NCI-H2171 treated with DMSO at 0.1 percent for 48 hours (cell line): ENCODE results near the gene RAB30.

Experiments used
- DNase-seq: peaks from one replicate; lab custom pipeline; 2025; lab: John Stamatoyannopoulos, UW

RAB30 gene

GRCh38 chr11:83071567-83072349 is at the start of gene RAB30:
Gene RAB30 (minus strand): TSS chr11:83071897. CDS start chr11:82997316, 74,581 bp downstream.
- DNase-seq, result peak; percentile 95

GRCh38 chr11:83120327-83120726 is 48.6 kb upstream of the RAB30 start:
- DNase-seq, result no peak

- DNase-seq, result no peak
These were observed 47.5 kb upstream of the RAB30 start for GRCh38 chr11:83119216-83119615.

DNA sequence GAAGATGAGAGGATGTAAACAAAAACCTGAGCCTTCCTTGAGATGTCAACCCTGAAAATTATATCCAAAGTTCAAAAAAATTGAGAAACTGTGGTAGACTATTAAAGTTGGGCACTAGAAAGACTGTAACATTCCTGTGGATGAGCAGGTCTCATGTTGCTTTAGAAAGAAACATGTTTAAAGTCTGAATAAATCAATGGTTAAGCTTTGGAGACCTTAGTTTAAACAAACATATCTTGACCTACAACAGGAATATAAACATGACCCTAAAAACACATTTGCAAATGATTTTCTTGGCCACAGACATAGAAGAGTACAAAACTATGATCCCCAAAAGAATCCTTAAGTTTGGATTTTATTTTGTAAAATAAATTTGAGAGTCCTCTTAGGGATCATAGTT is 47.1 kb upstream of the RAB30 start:
- DNase-seq, result no peak

- no peak for DNase-seq
These were observed 44.4 kb upstream of the RAB30 start for GRCh38 chr11:83116015-83116641.

- no peak for DNase-seq
These were observed 43.9 kb upstream of the RAB30 start for GRCh38 chr11:83115551-83115950.

GRCh38 chr11:83115026-83115425 is 43.3 kb upstream of the RAB30 start:
- no peak for DNase-seq

GRCh38 chr11:83112886-83113285 is 41.2 kb upstream of the RAB30 start:
- no peak for DNase-seq

DNA sequence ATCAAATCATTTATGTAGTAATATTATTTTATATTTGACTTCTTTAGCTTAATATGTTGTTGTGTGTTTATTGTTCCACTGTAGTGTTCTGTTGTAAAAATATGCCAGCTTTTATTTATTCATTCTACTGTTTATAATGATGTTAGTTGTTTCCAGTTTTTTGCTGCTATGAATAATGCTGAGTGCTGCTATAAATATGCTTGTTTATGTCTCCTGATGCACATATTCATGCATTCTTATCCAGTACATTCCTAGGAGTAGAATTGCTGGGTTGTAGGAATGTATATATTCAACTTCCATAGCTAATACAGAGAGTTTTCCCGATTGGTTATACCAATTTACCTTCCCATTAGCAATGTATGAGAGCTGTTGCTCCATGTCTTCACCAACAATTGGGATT is 33.5 kb upstream of the RAB30 start:
- no peak for DNase-seq

- DNase-seq, result no peak
These were observed 31.1 kb upstream of the RAB30 start for GRCh38 chr11:83102834-83103233.

DNA sequence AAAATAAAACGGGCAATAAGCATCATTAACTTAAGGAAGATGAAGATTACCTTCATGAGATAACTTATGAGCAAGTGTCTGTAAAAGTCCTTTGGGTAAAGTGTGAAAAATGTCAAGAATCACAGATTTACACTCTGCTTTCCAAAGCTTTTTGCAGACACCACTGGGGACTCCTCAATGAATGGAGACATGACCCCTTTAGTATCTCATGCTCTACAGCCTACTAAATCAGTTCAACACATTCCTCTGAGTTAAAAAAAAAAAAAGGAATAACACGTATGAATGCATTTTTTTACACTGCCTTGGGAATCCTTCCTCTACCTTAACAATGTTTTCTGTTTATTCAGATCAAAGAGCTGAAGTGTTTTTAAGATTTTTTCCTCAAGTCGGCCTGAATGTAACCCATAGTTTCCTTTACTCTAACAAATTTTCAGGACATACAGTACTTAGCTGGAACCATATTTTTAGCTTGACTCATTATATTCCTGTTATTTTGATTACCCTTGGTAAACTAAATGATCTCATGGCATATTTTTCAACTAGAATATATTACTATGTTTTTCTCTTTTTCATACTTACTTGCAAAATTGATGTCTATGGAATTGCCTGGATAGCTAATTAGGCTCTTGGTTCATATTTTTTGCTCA is 25.9 kb upstream of the RAB30 start:
- no peak for DNase-seq

DNA sequence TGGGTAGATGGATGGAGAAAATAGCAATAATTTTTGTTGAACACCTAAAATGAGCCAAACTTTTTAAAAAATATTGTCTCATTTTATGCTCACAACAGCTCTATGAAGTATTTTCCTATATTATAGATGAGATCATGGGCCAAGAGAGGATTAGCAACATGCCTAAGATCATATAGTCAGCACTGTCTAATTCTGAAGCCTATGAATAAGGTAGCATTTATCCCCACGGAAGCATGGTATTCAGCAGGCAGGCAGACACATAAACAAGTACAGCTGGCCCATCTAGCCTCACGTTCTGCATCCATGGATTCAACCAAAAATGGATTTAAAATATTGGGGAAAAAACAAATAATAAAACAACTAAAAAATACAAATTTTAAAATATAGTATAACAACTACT is 21.9 kb upstream of the RAB30 start:
- DNase-seq, result no peak

DNA sequence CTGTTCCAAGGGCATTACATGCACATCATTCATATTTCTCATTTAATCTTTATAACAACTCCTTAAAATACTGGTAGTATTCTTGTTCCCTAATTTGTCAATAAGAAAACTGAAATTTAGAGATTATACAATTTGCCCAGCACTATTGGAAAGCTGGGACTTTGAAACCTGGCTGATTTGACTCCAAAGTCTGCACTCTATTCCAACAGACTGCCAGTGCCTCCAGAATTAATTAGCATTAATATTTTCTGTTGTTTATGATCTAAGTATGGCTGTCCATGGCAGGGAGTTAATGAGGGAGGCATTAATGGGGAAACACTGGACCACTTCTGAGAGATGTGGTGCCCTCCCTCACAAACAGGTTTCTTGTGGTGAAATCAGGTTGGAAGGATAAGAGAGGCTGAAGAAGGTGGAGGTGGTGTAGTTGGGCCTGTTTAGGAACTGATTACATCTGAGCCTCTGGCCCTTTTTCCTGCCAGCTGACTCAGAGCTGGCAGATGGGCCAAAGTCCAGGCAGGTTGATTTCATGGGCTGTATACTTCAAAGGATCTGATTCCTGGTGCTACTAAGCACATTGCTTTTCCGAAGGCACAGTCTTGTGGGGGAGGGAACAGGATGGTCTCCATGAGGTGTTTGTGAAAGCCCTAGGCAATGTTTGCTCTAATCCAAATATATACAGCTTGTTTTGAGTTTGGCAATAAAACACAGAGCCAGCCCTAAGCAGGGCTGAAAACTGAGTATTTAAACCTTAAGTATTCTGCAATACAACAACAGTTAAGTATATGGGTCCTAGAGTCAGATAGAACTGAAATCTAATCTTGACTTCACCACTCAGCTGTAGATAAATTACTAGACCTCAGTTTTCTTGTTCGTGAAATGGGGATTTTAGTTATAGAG is 21.0 kb upstream of the RAB30 start:
- DNase-seq, result no peak

DNA sequence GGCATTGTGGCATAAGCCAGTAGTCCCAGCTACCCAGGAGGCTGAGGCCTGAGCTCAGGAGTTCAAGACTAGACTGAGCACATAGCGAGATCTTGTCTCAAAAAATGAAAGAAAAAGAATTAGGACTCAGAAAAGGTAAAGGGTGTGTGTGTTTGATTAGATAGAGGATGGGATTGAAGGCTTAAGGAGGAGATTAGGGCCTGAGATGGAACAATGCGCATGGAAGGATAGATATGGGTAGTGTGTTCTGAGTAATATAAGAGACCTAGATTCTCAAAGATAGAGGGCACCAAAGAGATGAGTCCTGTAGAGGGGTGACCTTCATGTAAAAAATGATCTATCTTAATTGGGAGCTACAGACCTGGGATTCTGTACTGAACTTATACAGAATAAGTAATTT is 17.3 kb upstream of the RAB30 start:
- no peak for DNase-seq

DNA sequence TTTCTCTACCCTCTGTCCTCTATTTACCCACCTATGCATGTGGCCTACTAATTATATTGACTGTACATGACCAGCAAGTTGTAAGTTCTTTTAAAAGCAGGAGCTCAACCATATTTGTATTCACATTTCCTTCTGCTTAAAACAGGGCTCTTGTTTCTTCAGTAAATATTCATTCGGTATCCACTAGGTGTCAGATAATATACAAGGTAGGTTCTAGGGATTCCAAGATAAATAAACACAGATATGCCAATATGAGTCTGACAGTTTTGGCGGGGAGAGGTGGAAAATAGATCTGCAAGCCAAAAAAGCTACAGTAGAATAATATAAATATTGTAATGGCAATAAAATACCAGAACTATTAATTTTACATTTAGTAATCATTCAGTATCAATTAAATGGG is 15.3 kb upstream of the RAB30 start:
- DNase-seq, result peak; percentile 22

DNA sequence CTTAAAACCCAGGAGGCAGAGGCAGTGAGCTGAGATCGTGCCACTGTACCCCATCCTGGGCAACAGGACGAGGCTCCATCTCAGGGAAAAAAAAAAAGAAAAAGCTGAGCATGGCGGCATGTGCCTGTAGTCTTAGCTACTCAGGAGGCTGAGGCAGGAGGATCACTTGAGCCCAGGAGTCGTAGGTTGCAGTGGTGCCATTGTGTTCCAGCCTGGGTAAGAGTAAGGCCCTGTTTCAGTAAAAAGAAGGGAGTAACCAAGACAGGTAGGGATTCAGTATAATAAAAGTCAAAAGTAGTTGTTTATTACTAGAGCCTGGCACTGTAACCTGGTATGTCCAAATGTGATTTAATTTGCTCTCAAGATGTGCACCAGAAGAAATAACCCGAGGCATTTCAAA is 8.1 kb upstream of the RAB30 start:
- no peak for DNase-seq

GRCh38 chr11:83078269-83078668 is 6.6 kb upstream of the RAB30 start:
- no peak for DNase-seq

GRCh38 chr11:83073884-83074283 is 2.2 kb upstream of the RAB30 start:
- DNase-seq, result no peak

- DNase-seq, result no peak
These were observed 1.6 kb upstream of the RAB30 start for GRCh38 chr11:83073258-83073657.

GRCh38 chr11:83072350-83073242 is 899 bp upstream of the RAB30 start:
- DNase-seq, result no peak
